ES-I3 (cell line): ENCODE results near the gene STX4.

Experiments used
- H3K36me3 ChIP-seq: 2 replicates; pipeline ENCODE4 v1.6.1; 2013; ENCODE audit warnings: mild to moderate bottlenecking, low read length, control low read depth, moderate library complexity; ENCODE audit not compliant: insufficient read depth
- H3K4me1 ChIP-seq: 2 replicates; pipeline ENCODE4 v1.6.1; 2013; ENCODE audit warnings: mild to moderate bottlenecking, control low read depth, low read length; ENCODE audit not compliant: insufficient read depth
- H3K9ac ChIP-seq: 2 replicates; pipeline ENCODE4 v1.6.1; 2013; ENCODE audit warnings: low read depth, mild to moderate bottlenecking, low read length, moderate library complexity
- H3K9me3 ChIP-seq: 2 replicates; pipeline ENCODE4 v1.6.1; 2013; ENCODE audit warnings: mild to moderate bottlenecking, low read length, moderate library complexity; ENCODE audit not compliant: control insufficient read depth, insufficient read depth

The STX4 gene

GRCh38 chr16:31023252-31023602, 10.1 kb upstream of the STX4 start:
- no peak overlapping the region for H3K9ac ChIP-seq
- H3K4me1 ChIP-seq: 0 out of 2 replicates have a peak, but pooled peaks cover 5% of the 10 kb centered on the region
- H3K9me3 ChIP-seq: no peaks in the 10 kb centered on the region
- no peaks in the 10 kb centered on the region for H3K36me3 ChIP-seq

GRCh38 chr16:31023627-31024226, 9.6 kb upstream of the STX4 start:
- H3K9ac ChIP-seq: no peak overlapping the region
- no peaks in the 10 kb centered on the region for H3K36me3 ChIP-seq
- H3K9me3 ChIP-seq: no peaks in the 10 kb centered on the region
- 0 out of 2 replicates have a peak, but pooled peaks cover 5% of the 10 kb centered on the region for H3K4me1 ChIP-seq

- Histone ChIP-seq H3K36me3 (no peaks in the 10 kb centered on the region), H3K4me1 (0 out of 2 replicates have a peak, but pooled peaks cover 5% of the 10 kb centered on the region), H3K9ac (no peak overlapping the region), H3K9me3 (no peaks in the 10 kb centered on the region)
Observed at GRCh38 chr16:31025339-31025738, 8.0 kb upstream of the STX4 start.

GRCh38 chr16:31029272-31029671, 4.1 kb upstream of the STX4 start:
- H3K36me3 ChIP-seq: no peaks in the 10 kb centered on the region
- H3K9me3 ChIP-seq: no peaks in the 10 kb centered on the region
- H3K4me1 ChIP-seq: 0 out of 2 replicates have a peak, but pooled peaks cover 5% of the 10 kb centered on the region
- no peak overlapping the region for H3K9ac ChIP-seq

- Histone ChIP-seq H3K4me1 (no peaks in the 10 kb centered on the region), H3K9me3 (no peaks in the 10 kb centered on the region), H3K9ac (no peak overlapping the region), H3K36me3 (no peaks in the 10 kb centered on the region)
Observed at GRCh38 chr16:31031276-31031675, 2.1 kb upstream of the STX4 start.

GRCh38 chr16:31033709-31034492, 543 bp downstream of the STX4 start:
- no peaks in the 10 kb centered on the region for H3K4me1 ChIP-seq
- H3K36me3 ChIP-seq: no peaks in the 10 kb centered on the region
- peak overlapping the region; percentile 79 for H3K9ac ChIP-seq
- no peaks in the 10 kb centered on the region for H3K9me3 ChIP-seq

- no peaks in the 10 kb centered on the region for H3K4me1 ChIP-seq
- H3K36me3 ChIP-seq: peaks cover 2% of the 10 kb centered on the region; the same call in 1 of the 2 replicates
- H3K9ac ChIP-seq: no peak overlapping the region
- H3K9me3 ChIP-seq: no peaks in the 10 kb centered on the region
Observed at GRCh38 chr16:31036691-31037090, 3.3 kb downstream of the STX4 start.

GRCh38 chr16:31038993-31039392, 5.6 kb downstream of the STX4 start:
- Histone ChIP-seq H3K9me3 (no peaks in the 10 kb centered on the region), H3K9ac (no peak overlapping the region), H3K36me3 (peaks cover 2% of the 10 kb centered on the region; the same call in 1 of the 2 replicates), H3K4me1 (no peaks in the 10 kb centered on the region)

- Histone ChIP-seq H3K36me3 (peaks cover 2% of the 10 kb centered on the region; the same call in 1 of the 2 replicates), H3K9ac (peak overlapping the region; percentile 54), H3K9me3 (no peaks in the 10 kb centered on the region), H3K4me1 (no peaks in the 10 kb centered on the region)
Observed at GRCh38 chr16:31042866-31043265, 9.5 kb downstream of the STX4 start.

GRCh38 chr16:31043352-31043751, 10.0 kb downstream of the STX4 start:
- H3K4me1 ChIP-seq: no peaks in the 10 kb centered on the region
- no peak overlapping the region for H3K9ac ChIP-seq
- peaks cover 2% of the 10 kb centered on the region; the same call in 1 of the 2 replicates for H3K36me3 ChIP-seq
- no peaks in the 10 kb centered on the region for H3K9me3 ChIP-seq

- Histone ChIP-seq H3K4me1 (no peaks in the 10 kb centered on the region), H3K9ac (no peak overlapping the region), H3K36me3 (peaks cover 2% of the 10 kb centered on the region; the same call in 1 of the 2 replicates), H3K9me3 (no peaks in the 10 kb centered on the region)
Observed at GRCh38 chr16:31043898-31044481, 10.6 kb downstream of the STX4 start.

- Histone ChIP-seq H3K9me3 (no peaks in the 10 kb centered on the region), H3K36me3 (no peaks in the 10 kb centered on the region), H3K4me1 (no peaks in the 10 kb centered on the region; the same call in 1 of the 2 replicates), H3K9ac (no peak overlapping the region)
Observed at GRCh38 chr16:31050280-31051030, 17.1 kb downstream of the STX4 start.

GRCh38 chr16:31052114-31052513, 18.8 kb downstream of the STX4 start:
- H3K36me3 ChIP-seq: no peaks in the 10 kb centered on the region
- no peak overlapping the region for H3K9ac ChIP-seq
- H3K4me1 ChIP-seq: no peaks in the 10 kb centered on the region; the same call in 1 of the 2 replicates
- no peaks in the 10 kb centered on the region for H3K9me3 ChIP-seq

- no peaks in the 10 kb centered on the region for H3K36me3 ChIP-seq
- no peaks in the 10 kb centered on the region for H3K9me3 ChIP-seq
- no peak overlapping the region for H3K9ac ChIP-seq
- H3K4me1 ChIP-seq: no peaks in the 10 kb centered on the region
Observed at GRCh38 chr16:31055613-31056012, 22.3 kb downstream of the STX4 start.
